ENCODE measurements around the gene SERPINB13. TPM values are rescaled to one million over a fixed set of nuclear protein-coding genes. Genes with fewer than 3 reads are reported as not detected.
"Not testable (repeated sequence)": the region's sequence is repeated elsewhere in the genome, so short reads cannot be mapped to it uniquely, and the experiment has no call there.

Gene SERPINB13
- polyA plus RNA-seq, 3 donors = not detected

GRCh38 chr18:63644142-63644541 lies 57.0 kb downstream of the SERPINB13 start, which contains the start of gene SERPINB4:
SERPINB4 (minus strand) TSS chr18:63644256; CDS start chr18:63643577, 679 bp downstream.
- not testable (repeated sequence) for DNase-seq (ENCODE audit: low read depth in 3 of 3, low spot score in 2 of 3)

GRCh38 chr18:63644694-63645093 lies 57.6 kb downstream of the SERPINB13 start:
- not testable (repeated sequence) for DNase-seq (ENCODE audit: low read depth in 3 of 3, low spot score in 2 of 3)

- DNase-seq (ENCODE audit: low read depth in 3 of 3, low spot score in 2 of 3) = no peak
Measured at GRCh38 chr18:63646936-63647335, 59.8 kb downstream of the SERPINB13 start.

GRCh38 chr18:63648241-63648640 lies 61.1 kb downstream of the SERPINB13 start:
- DNase-seq (ENCODE audit: low read depth in 3 of 3, low spot score in 2 of 3) = no peak

Other genes with a start within 250 kb of the SERPINB13 start
- gene KDSR, start 220.1 kb upstream of the SERPINB13 start, polyA plus RNA-seq (ENCODE audit: insufficient read length in 3 of 3) = 10 to 100 TPM; 44.9 to 46.3 (median 45.7) TPM
- 10 to 100 TPM; 58.3 to 61.0 (median 59.8) TPM for gene VPS4B, start 164.9 kb upstream of the SERPINB13 start, polyA plus RNA-seq (ENCODE audit: insufficient read length in 3 of 3)
- gene SERPINB5, start 110.4 kb upstream of the SERPINB13 start, polyA plus RNA-seq (ENCODE audit: insufficient read length in 3 of 3) = not detected
- under 1 TPM in 1 of 3 donors, not detected in 2; 0.10 TPM for gene SERPINB12, start 45.0 kb upstream of the SERPINB13 start, polyA plus RNA-seq (ENCODE audit: insufficient read length in 3 of 3)
- not detected for gene SERPINB4, start 56.9 kb downstream of the SERPINB13 start, polyA plus RNA-seq (ENCODE audit: insufficient read length in 3 of 3)
- gene SERPINB3, start 74.5 kb downstream of the SERPINB13 start, polyA plus RNA-seq (ENCODE audit: insufficient read length in 3 of 3) = under 1 TPM in 2 of 3 donors, not detected in 1; 0.12 to 0.17 TPM
- not detected for gene SERPINB11, start 115.6 kb downstream of the SERPINB13 start, polyA plus RNA-seq (ENCODE audit: insufficient read length in 3 of 3)
- under 1 TPM; 0.32 to 0.76 (median 0.47) TPM for gene SERPINB7, start 188.1 kb downstream of the SERPINB13 start, polyA plus RNA-seq (ENCODE audit: insufficient read length in 3 of 3)